DOHH2 (cell line): ENCODE measurements around the gene LY6G5C.

Experiments
- H3F3A ChIP-seq: fragments of 200-600 bp; sonication (generic), shearing (Covaris generic); 2 replicates; pipeline ENCODE4 v1.6.0; 2016; ENCODE audit warnings: antibody characterized with exemption, mild to moderate bottlenecking; ENCODE audit not compliant: control insufficient read depth, insufficient read depth
- H3K27ac ChIP-seq: fragments of 200-600 bp; sonication (generic); 2 replicates; pipeline ENCODE4 v1.5.1; 2014; ENCODE audit warnings: low read depth, mild to moderate bottlenecking, low read length, moderate library complexity
- H3K27me3 ChIP-seq: fragments of 200-600 bp; sonication (generic); 2 replicates; pipeline ENCODE4 v1.6.1; 2014; ENCODE audit warnings: mild to moderate bottlenecking, low read length, mixed read lengths; ENCODE audit not compliant: control insufficient read depth
- H3K36me3 ChIP-seq: fragments of 200-600 bp; sonication (generic); 2 replicates; pipeline ENCODE4 v1.6.1; 2014; ENCODE audit warnings: mild to moderate bottlenecking, low read length, moderate library complexity, mixed read lengths; ENCODE audit not compliant: control insufficient read depth
- H3K4me1 ChIP-seq: fragments of 200-600 bp; sonication (generic); 2 replicates; pipeline ENCODE4 v1.6.1; 2014; ENCODE audit warnings: mild to moderate bottlenecking, low read length, mixed read lengths; ENCODE audit not compliant: control insufficient read depth
- H3K4me2 ChIP-seq: fragments of 200-600 bp; sonication (generic); 2 replicates; pipeline ENCODE4 v1.6.0; 2014; ENCODE audit warnings: mild to moderate bottlenecking, low read length, moderate library complexity
- H3K4me3 ChIP-seq: fragments of 200-600 bp; sonication (generic); 2 replicates; pipeline ENCODE4 v1.5.1; 2014; ENCODE audit warnings: mild to moderate bottlenecking, low read length, mixed read lengths
- H3K79me2 ChIP-seq: fragments of 200-600 bp; sonication (generic); 2 replicates; pipeline ENCODE4 v1.6.1; 2014; ENCODE audit warnings: mild to moderate bottlenecking, low read length, mixed read lengths; ENCODE audit not compliant: control insufficient read depth
- H3K9me2 ChIP-seq: fragments of 200-600 bp; sonication (generic); replicated peaks from 2 replicates; pipeline ENCODE4 v1.6.1; 2014; ENCODE audit warnings: mild to moderate bottlenecking, low read length, mixed read lengths; ENCODE audit not compliant: control insufficient read depth
- H3K9me3 ChIP-seq: fragments of 200-600 bp; sonication (generic); 2 replicates; pipeline ENCODE4 v1.6.1; 2014; ENCODE audit warnings: antibody characterized with exemption, low read length, mixed read lengths; ENCODE audit not compliant: control insufficient read depth, insufficient read depth
- H4K20me1 ChIP-seq: fragments of 200-600 bp; sonication (generic); 2 replicates; pipeline ENCODE4 v1.6.0; 2014; ENCODE audit warnings: low read depth, mild to moderate bottlenecking, antibody characterized with exemption, low read length, moderate library complexity; ENCODE audit not compliant: control insufficient read depth, insufficient read depth
- EZH2phosphoT487 ChIP-seq: fragments of 200-600 bp; sonication (generic); IDR thresholded peaks from 2 replicates; pipeline ENCODE4 v1.6.1; 2017; ENCODE audit warnings: borderline replicate concordance, mild to moderate bottlenecking, antibody characterized with exemption, low read length, moderate library complexity, mixed read lengths
- TF ChIP-seq, protein P1 (sequence below): fragments of 200-600 bp; sonication (generic); IDR thresholded peaks from one replicate; pipeline ENCODE4 v1.5.1; 2014; ENCODE audit warnings: antibody characterized with exemption, mild to moderate bottlenecking, low read depth, low read length; ENCODE audit not compliant: poor library complexity, severe bottlenecking

The LY6G5C gene, protein sequence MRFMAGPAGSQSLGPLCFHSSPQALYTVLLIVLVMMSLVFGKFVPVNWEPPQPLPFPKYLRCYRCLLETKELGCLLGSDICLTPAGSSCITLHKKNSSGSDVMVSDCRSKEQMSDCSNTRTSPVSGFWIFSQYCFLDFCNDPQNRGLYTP

GRCh38 chr6:31680226-31681134, at the start of gene LY6G5C:
Gene LY6G5C (minus strand): TSS chr6:31681067. CDS start chr6:31680373, 694 bp downstream.
- Histone ChIP-seq H3K4me1 (peaks cover 16% of the 10 kb centered on the region), H3F3A (peaks cover 5% of the 10 kb centered on the region; the same call in 1 of the 2 replicates), H3K4me3 (peak within 1 kb of the TSS; percentile 62), H3K79me2 (no peaks in the 10 kb centered on the region), H3K4me2 (peak within 1 kb of the TSS; percentile 77), H3K9me2 (no peaks in the 10 kb centered on the region), H3K27me3 (peaks cover 26% of the 10 kb centered on the region), H3K9me3 (no peaks in the 10 kb centered on the region), H4K20me1 (no peaks in the 10 kb centered on the region), H3K27ac (no peak within 1 kb of the TSS), H3K36me3 (no peaks in the 10 kb centered on the region)
- no peak for TF ChIP-seq EZH2phosphoT487
- TF ChIP-seq, protein P1, sequence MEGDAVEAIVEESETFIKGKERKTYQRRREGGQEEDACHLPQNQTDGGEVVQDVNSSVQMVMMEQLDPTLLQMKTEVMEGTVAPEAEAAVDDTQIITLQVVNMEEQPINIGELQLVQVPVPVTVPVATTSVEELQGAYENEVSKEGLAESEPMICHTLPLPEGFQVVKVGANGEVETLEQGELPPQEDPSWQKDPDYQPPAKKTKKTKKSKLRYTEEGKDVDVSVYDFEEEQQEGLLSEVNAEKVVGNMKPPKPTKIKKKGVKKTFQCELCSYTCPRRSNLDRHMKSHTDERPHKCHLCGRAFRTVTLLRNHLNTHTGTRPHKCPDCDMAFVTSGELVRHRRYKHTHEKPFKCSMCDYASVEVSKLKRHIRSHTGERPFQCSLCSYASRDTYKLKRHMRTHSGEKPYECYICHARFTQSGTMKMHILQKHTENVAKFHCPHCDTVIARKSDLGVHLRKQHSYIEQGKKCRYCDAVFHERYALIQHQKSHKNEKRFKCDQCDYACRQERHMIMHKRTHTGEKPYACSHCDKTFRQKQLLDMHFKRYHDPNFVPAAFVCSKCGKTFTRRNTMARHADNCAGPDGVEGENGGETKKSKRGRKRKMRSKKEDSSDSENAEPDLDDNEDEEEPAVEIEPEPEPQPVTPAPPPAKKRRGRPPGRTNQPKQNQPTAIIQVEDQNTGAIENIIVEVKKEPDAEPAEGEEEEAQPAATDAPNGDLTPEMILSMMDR: peak; percentile 61

- Histone ChIP-seq H3K27ac (peak overlapping the region; percentile 35), H3K9me2 (no peaks in the 10 kb centered on the region), H3K36me3 (peaks cover 70% of the 10 kb centered on the region)
Measured at GRCh38 chr6:31729979-31730630, 49.2 kb upstream of the LY6G5C start.

DNA sequence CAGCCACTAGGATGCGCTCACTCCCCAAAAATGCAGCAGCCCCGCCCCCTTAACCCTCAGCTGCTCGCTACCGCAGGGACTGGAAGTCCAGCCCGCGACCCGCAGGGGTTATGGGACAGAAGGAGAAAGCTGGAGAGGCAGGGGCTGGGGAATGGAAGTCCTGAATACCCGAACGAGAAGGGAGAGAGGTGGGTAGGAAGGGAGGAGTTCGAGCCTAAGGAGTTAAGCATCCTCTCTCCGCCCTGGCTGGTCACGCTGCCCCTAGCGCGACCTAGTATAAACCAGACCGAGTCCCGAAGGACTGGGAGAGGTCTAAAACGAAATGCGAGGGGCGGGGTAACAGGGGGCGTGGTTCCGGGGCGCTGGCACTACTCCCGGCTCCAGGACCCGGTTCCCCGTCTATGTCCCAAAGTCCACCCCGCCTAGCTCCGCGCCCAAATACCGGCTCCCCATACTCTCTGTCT, 48.7 kb upstream of the LY6G5C start:
- Histone ChIP-seq H3K36me3 (peaks cover 65% of the 10 kb centered on the region), H3K79me2 (peaks cover 15% of the 10 kb centered on the region), H4K20me1 (peaks cover 12% of the 10 kb centered on the region; the same call in 1 of the 2 replicates), H3K4me1 (peaks cover 51% of the 10 kb centered on the region), H3F3A (peaks cover 32% of the 10 kb centered on the region), H3K9me3 (no peaks in the 10 kb centered on the region), H3K4me2 (peak overlapping the region; percentile 90), H3K27me3 (no peaks in the 10 kb centered on the region), H3K9me2 (no peaks in the 10 kb centered on the region), H3K4me3 (peak overlapping the region; percentile 86), H3K27ac (peak overlapping the region; percentile 35)
- TF ChIP-seq, protein P1: peak; percentile 12
- no peak for TF ChIP-seq EZH2phosphoT487

More at GRCh38 chr6:31729979-31730630, 49.2 kb upstream of the LY6G5C start:
- Histone ChIP-seq H3K79me2 (peaks cover 21% of the 10 kb centered on the region), H3F3A (peaks cover 33% of the 10 kb centered on the region), H3K4me1 (peaks cover 55% of the 10 kb centered on the region), H3K4me2 (peak overlapping the region; percentile 90), H4K20me1 (peaks cover 13% of the 10 kb centered on the region; the same call in 1 of the 2 replicates), H3K4me3 (peak overlapping the region; percentile 86), H3K9me3 (no peaks in the 10 kb centered on the region), H3K27me3 (no peaks in the 10 kb centered on the region)
- TF ChIP-seq EZH2phosphoT487: no peak
- TF ChIP-seq, protein P1: peak; percentile 15
